Psoas muscle (tissue), 8 donors: ENCODE measurements around the gene KRTAP5-5. TPM values are rescaled to one million over a fixed set of nuclear protein-coding genes. Genes with fewer than 3 reads are reported as not detected.
A peak's percentile ranks its signal among the peaks of the same experiment; 100 is the strongest.

ENCODE experiments used
- ATAC-seq, 4 donors: fragments of 200-7000 bp; cut with Tn5 transposase; one replicate each; pipeline ENCODE4 v1.9.1; 2020; ENCODE audit warnings: moderate library complexity in 3 of 4, mild to moderate bottlenecking in 2 of 4
- DNase-seq, 2 donors: peaks; one replicate each; pipeline ENCODE4 v3.0.0-alpha.2; 2020
- H3K27ac ChIP-seq: fragments of 200-600 bp; one replicate; pipeline ENCODE4 v1.8.0; 2022
- H3K27me3 ChIP-seq, 3 donors: fragments of 200-600 bp in 1 of 3; one replicate each; pipeline versions ENCODE4 v1.6.1 to v1.8.0; 2013 to 2022; ENCODE audit warnings: low read length in 2 of 3, mild to moderate bottlenecking in 2 of 3, moderate library complexity in 1 of 3; ENCODE audit not compliant: insufficient read depth in 3 of 3
- H3K36me3 ChIP-seq, 2 donors: fragments of 200-600 bp in 1 of 2; one replicate each; pipeline versions ENCODE4 v1.6.1 to v1.8.0; 2013 to 2022; ENCODE audit warnings: low read depth in 1 of 2, mild to moderate bottlenecking in 1 of 2, moderate library complexity in 1 of 2; ENCODE audit not compliant: insufficient read depth in 1 of 2
- H3K4me1 ChIP-seq: fragments of 200-600 bp; one replicate; pipeline ENCODE4 v1.8.0; 2022
- H3K4me3 ChIP-seq: fragments of 200-600 bp; one replicate; pipeline ENCODE4 v1.8.0; 2022; ENCODE audit warnings: mild to moderate bottlenecking
- H3K9me3 ChIP-seq: fragments of 200-600 bp; one replicate; pipeline ENCODE4 v1.8.0; 2022
- WGBS, 3 donors: extraction: QIAGEN DNeasy Blood & Tissue Kit; methylation state at CpG; one replicate each; pipeline versions ENCODE4 v1.1.6 to v1.1.7; 2013; 5-methylcytosine and 5-hydroxymethylcytosine counted together
- intact Hi-C, 2 donors: fragments of 100-400 bp; cut with DNase I; formaldehyde crosslinking; loops; one replicate each; pipeline versions ENCODE4 v1.11.0 to v1.14.2; 2022
- polyA plus RNA-seq, 3 donors: library from polyadenylated mRNA; stranded (reverse); fragments of 200-250 nt; gene quantifications; one replicate each; pipeline ENCODE4 v1.2.3, GENCODE V29; 2013
- total RNA-seq, 4 donors: library from RNA; stranded (reverse); fragmentation: NEBNext Ultra II Directional in 2 of 4; extraction: Animal tissue kit (Norgen Biotek cat#: 25700) in 2 of 4; gene quantifications; one replicate each; pipeline versions ENCODE4 v1.2.1 to v1.2.4, GENCODE V29; 2021 to 2023
- TF ChIP-seq, protein P1 (sequence below): fragments of 200-600 bp; IDR thresholded peaks from one replicate; pipeline ENCODE4 v1.8.0; 2022; ENCODE audit warnings: antibody characterized with exemption
- donor health status: healthy with polysubstance abuse.
- donor health status: DM: no; HTN: no; CAD: no; lungs with moderate emphysema.
- donor health status: Bipolar disorder and iron deficiency.
- donor health status: healthy.
- donor health status: DM: yes; HTN: yes; CAD: no.
- donor health status: DM: no; HTN: no; CAD: no.
- donor health status: DM: no; HTN: no; CAD: no.
- donor health status: DM: yes; HTN: yes; CAD: no.

The KRTAP5-5 gene
- total and polyA plus RNA-seq, 7 donors = not detected

DNA sequence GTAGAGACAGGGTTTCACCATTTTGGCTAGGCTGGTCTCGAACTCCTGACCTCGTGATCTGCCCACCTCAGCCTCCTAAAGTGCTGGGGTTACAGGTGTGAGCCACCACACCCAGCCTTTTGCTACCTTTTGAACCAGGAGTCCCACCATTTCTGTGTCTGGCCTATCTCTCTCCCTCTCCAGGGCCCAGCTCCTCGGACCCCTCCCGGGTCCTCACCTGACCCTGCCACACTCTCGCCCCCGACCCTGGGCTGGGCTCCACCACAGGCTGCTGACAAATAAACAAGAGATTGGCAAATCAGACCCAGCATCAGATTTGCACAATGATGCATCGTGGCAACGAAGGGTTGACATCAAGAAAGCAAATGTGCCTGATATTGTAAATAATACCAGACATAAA, 8.8 kb downstream of the KRTAP5-5 start:
- Histone ChIP-seq H3K4me3 (no peak overlapping the region), H3K27ac (no peak overlapping the region), H3K36me3 (no peaks in the 10 kb centered on the region), H3K9me3 (no peaks in the 10 kb centered on the region), H3K27me3 (peaks cover 0 to 52% (median 0%) of the 10 kb centered on the region in 3 donors), H3K4me1 (no peaks in the 10 kb centered on the region)
- TF ChIP-seq, protein P1, sequence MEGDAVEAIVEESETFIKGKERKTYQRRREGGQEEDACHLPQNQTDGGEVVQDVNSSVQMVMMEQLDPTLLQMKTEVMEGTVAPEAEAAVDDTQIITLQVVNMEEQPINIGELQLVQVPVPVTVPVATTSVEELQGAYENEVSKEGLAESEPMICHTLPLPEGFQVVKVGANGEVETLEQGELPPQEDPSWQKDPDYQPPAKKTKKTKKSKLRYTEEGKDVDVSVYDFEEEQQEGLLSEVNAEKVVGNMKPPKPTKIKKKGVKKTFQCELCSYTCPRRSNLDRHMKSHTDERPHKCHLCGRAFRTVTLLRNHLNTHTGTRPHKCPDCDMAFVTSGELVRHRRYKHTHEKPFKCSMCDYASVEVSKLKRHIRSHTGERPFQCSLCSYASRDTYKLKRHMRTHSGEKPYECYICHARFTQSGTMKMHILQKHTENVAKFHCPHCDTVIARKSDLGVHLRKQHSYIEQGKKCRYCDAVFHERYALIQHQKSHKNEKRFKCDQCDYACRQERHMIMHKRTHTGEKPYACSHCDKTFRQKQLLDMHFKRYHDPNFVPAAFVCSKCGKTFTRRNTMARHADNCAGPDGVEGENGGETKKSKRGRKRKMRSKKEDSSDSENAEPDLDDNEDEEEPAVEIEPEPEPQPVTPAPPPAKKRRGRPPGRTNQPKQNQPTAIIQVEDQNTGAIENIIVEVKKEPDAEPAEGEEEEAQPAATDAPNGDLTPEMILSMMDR = no peak
- ATAC-seq (no peak), DNase-seq (peak in 1 of 2 donors; percentile 6)
- intact Hi-C loops = no loop called here
- 70 to 78% (median 71%) methylated on average over 8 of the region's 8 CpGs for WGBS, 3 donors

DNA sequence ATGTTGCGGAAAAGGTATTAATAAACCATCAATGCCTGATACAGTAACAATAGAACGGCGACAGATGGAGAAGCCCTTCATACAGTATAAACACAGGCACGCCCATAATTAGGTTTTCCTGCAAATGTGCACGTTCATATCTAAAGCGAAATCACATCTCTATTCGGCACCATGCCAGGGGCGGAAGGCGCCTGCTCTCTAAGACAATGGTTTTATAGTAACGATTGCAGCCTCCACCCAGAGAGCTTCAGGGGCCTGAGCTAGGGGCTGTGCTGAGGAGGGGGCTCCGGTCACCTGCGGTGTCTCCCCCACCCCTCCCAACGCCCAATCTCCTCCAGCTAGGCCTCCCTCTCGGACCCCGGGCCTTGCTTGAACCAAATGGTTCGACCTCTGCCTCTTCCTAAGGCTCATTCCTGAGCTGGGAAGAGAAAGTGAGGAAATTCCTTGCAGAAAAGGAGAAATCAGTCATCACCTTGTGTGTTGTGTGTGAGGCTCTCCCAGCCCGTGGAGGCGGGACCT, 9.6 kb downstream of the KRTAP5-5 start:
- Histone ChIP-seq H3K4me1 (no peaks in the 10 kb centered on the region), H3K27ac (no peak overlapping the region), H3K27me3 (peaks cover 0 to 44% (median 0%) of the 10 kb centered on the region in 3 donors), H3K4me3 (no peak overlapping the region), H3K9me3 (no peaks in the 10 kb centered on the region), H3K36me3 (no peaks in the 10 kb centered on the region)
- DNase-seq = peak in 1 of 2 donors; percentile 45
- TF ChIP-seq, protein P1 = no peak
- ATAC-seq = peak in 3 of 4 donors; percentile 22 to 42 (median 31)
- WGBS, 3 donors = 29 to 39% (median 38%) methylated on average over 18 of the region's 18 CpGs
- intact Hi-C loops = no loop called here

DNA sequence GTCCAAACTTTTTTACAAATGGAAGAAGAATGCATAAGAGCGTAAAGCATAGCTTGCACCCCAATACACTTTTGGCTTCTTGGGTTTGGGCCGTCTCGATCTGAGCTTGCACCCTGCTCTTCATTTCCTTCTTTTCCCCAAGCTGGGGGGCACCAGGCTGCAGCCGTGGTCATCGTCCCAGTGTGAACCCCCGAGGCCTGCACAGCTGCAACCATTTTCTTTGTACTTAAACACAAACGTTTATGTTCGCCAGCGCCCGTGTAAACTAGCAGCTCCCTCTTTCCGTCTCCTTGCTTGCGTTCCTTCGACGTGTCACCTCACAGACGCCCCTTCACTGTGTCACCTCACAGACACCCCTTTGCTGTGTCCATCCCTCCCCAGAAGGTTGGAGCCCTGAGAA, 10.1 kb downstream of the KRTAP5-5 start:
- WGBS, 3 donors = 43 to 52% (median 48%) methylated on average over 15 of the region's 15 CpGs
- ATAC-seq (no peak), DNase-seq (no peak)
- Histone ChIP-seq H3K27ac (no peak overlapping the region), H3K36me3 (no peaks in the 10 kb centered on the region), H3K27me3 (peaks cover 0 to 39% (median 0%) of the 10 kb centered on the region in 3 donors), H3K4me3 (no peak overlapping the region), H3K9me3 (no peaks in the 10 kb centered on the region), H3K4me1 (no peaks in the 10 kb centered on the region)
- TF ChIP-seq, protein P1 = no peak
- intact Hi-C loops = no loop called here

DNA sequence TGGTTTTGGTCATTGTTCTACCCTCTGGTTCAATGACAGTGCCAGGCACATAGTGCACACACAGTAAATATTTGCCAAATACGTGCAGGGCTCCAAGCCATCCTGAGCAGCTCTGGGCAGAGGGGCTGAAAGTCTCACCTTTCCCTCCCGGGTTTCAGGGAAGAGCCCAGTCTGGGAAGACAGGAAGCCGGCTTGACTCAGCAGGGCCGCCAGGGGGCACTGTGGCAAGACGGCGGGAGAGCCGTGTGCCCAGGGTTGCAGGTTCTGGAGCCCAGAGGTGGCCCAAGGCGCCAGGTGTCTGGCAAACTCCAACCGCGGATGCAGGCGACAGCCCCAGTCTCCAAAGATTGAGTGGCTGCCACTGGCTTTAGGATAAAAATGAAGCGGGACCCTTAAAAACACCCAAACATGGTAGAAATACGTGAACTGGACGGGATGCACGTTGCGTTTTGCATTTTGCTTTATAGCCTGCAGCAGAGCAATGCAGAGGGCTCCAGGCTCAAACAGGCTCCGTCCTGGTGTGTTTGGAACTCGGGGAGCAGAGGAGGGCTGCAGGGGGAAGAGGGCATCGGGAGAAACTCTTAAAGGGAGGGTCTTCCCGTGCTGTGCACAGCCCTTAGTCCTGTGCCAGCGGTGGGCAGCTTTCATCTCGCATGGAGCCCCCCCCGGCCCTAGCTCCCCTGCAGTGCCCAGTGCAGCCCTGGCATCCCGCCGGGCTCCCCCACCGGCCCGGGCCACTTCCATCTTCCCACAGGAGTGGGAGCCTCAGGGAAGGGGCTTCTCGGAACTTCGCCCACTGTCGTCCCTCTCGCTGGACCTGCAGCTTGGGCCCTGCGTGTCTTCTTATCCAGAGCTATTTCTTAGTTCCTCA, 10.7 kb downstream of the KRTAP5-5 start:
- H3K9me3 ChIP-seq = no peaks in the 10 kb centered on the region
- TF ChIP-seq, protein P1 = peak; percentile 68
- no peaks in the 10 kb centered on the region for H3K36me3 ChIP-seq
- H3K4me1 ChIP-seq = no peaks in the 10 kb centered on the region
- H3K4me3 ChIP-seq = no peak overlapping the region
- 51 to 55% (median 53%) methylated on average over 31 to 32 of the region's 32 CpGs for WGBS, 3 donors
- intact Hi-C loops = no loop called here
- peak in 3 of 4 donors; percentile 39 to 69 (median 68) for ATAC-seq
- no peak for DNase-seq
- H3K27ac ChIP-seq = no peak overlapping the region
- peaks cover 0 to 39% (median 0%) of the 10 kb centered on the region in 3 donors for H3K27me3 ChIP-seq
